ENCODE data around the gene GNS. TPM values are rescaled to one million over a fixed set of nuclear protein-coding genes. Genes with fewer than 3 reads are reported as not detected.

The GNS gene
- total RNA-seq, 2 donors from 2014 or later = 18.9 to 43.7 TPM

GRCh38 chr12:64680235-64680634, 79.0 kb downstream of the GNS start:
- no peak for DNase-seq (ENCODE audit: low spot score)
- ATAC-seq = no peak
- peaks cover 62 to 72% of the 10 kb centered on the region in 2 donors for H3K4me1 Mint-ChIP-seq (ENCODE audit: low read depth in 2 of 2)
- H3K36me3 Mint-ChIP-seq = peaks cover 6% of the 10 kb centered on the region
- H3K9me3 Mint-ChIP-seq = no peaks in the 10 kb centered on the region
- H3K4me3 Mint-ChIP-seq = peak overlapping the region; percentile 91
- H3K27me3 Mint-ChIP-seq = no peaks in the 10 kb centered on the region
- H3K27ac Mint-ChIP-seq = peak overlapping the region; percentile 83 to 93

DNA sequence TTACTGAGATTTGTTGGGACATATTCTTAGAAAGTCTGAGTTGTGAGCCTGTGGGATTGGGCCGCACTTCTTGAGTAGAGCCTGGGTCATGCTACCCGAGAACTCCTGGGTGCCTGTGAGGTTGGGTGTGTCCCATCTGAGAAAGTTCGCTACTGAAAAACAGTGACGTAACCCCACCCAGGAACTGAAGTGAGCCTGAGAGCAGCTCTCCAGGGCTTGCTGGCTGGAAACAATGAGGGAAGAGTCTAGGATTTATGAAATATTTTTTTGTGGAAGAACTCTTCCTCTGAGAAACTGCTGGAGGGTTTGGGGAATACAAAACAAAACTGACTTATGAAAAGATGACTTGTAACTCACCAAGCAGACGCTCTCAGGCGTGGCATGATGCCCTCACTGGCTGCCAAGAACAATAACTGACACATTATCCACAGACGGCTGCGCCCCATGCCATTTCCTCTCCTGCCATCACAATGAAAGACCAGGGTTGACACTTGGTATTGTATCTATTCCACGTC, 79.7 kb downstream of the GNS start:
- peak overlapping the region; percentile 83 to 93 for H3K27ac Mint-ChIP-seq
- H3K9me3 Mint-ChIP-seq = no peaks in the 10 kb centered on the region
- peaks cover 62 to 70% of the 10 kb centered on the region in 2 donors for H3K4me1 Mint-ChIP-seq (ENCODE audit: low read depth in 2 of 2)
- DNase-seq (ENCODE audit: low spot score) (no peak), ATAC-seq (peak; percentile 70 to 77)
- H3K27me3 Mint-ChIP-seq = no peaks in the 10 kb centered on the region
- H3K36me3 Mint-ChIP-seq = peaks cover 6% of the 10 kb centered on the region
- peak overlapping the region; percentile 91 for H3K4me3 Mint-ChIP-seq

- peaks cover 4% of the 10 kb centered on the region for H3K36me3 Mint-ChIP-seq
- H3K9me3 Mint-ChIP-seq = no peaks in the 10 kb centered on the region
- peak; percentile 47 to 48 for ATAC-seq
- peaks cover 64 to 72% of the 10 kb centered on the region in 2 donors for H3K4me1 Mint-ChIP-seq (ENCODE audit: low read depth in 2 of 2)
- peak overlapping the region in 1 of 2 donors; percentile 83 for H3K27ac Mint-ChIP-seq
- H3K27me3 Mint-ChIP-seq = no peaks in the 10 kb centered on the region
- DNase-seq (ENCODE audit: low spot score) = no peak
- H3K4me3 Mint-ChIP-seq = no peak overlapping the region
Observed at GRCh38 chr12:64678835-64679234, 80.4 kb downstream of the GNS start.

DNA sequence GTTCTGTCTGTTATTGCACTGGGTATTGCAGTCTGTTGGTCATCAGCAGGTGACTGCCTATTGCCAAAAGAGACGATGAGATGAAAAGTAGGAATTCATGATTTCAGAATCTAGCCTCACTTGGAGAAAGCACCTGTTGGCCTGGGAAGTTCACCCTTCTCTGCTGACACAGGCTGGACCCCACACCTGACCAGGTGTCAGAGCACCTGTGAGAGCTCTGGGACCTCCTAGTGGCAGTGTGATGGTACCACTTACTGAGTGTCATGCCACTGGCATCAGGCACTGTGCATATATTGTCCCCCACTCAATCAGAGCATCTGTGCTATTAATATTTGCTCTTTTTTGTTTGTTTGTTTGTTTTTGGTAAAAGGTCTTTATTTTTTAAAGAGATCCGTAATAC, 81.0 kb downstream of the GNS start:
- Mint-ChIP-seq H3K27me3 (no peaks in the 10 kb centered on the region), H3K27ac (peak overlapping the region; percentile 81 to 86), H3K36me3 (no peaks in the 10 kb centered on the region), H3K9me3 (no peaks in the 10 kb centered on the region), H3K4me1 (ENCODE audit: low read depth in 2 of 2) (peaks cover 64 to 72% of the 10 kb centered on the region in 2 donors), H3K4me3 (peak overlapping the region; percentile 34)
- DNase-seq (ENCODE audit: low spot score) = no peak
- ATAC-seq = no peak

GRCh38 chr12:64675795-64676194, 83.4 kb downstream of the GNS start:
- Mint-ChIP-seq H3K9me3 (no peaks in the 10 kb centered on the region), H3K4me3 (no peak overlapping the region), H3K27ac (peak overlapping the region; percentile 60 to 80), H3K36me3 (no peaks in the 10 kb centered on the region), H3K4me1 (ENCODE audit: low read depth in 2 of 2) (peaks cover 66 to 68% of the 10 kb centered on the region in 2 donors), H3K27me3 (no peaks in the 10 kb centered on the region)
- no peak for DNase-seq (ENCODE audit: low spot score)
- no peak for ATAC-seq

DNA sequence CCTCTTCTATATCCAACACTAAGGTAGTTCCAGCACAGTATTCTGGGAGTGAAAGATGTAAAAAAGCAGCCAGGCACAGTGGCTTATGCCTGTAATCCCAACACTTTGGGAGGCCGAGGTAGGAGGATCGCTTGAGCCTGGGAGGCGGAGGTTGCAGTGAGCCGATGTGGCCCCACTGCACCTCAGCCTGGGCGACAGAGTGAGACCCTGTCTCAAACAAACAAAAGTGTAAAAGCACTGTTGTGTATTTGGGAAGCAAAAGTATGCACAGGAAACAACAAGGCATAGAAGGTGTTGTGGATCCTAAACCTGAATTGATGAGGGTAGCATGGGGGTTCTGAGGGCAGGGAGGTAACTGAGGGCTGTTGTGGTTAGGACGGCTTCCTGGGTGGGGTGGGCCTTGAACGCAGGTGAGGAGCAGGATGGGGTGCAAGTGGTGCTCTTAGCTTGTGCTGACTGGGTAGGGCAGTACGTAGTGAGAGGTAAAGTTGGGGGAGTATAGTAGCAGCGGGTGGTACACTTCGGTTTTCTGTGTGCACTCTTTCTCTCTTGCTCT, 84.8 kb downstream of the GNS start:
- peak overlapping the region; percentile 31 for H3K4me3 Mint-ChIP-seq
- H3K4me1 Mint-ChIP-seq (ENCODE audit: low read depth in 2 of 2) = peaks cover 67 to 73% of the 10 kb centered on the region in 2 donors
- ATAC-seq (peak in 1 of 2 donors; percentile 3), DNase-seq (ENCODE audit: low spot score) (no peak)
- no peaks in the 10 kb centered on the region for H3K9me3 Mint-ChIP-seq
- peak overlapping the region; percentile 85 to 98 for H3K27ac Mint-ChIP-seq
- H3K36me3 Mint-ChIP-seq = no peaks in the 10 kb centered on the region
- no peaks in the 10 kb centered on the region for H3K27me3 Mint-ChIP-seq

DNA sequence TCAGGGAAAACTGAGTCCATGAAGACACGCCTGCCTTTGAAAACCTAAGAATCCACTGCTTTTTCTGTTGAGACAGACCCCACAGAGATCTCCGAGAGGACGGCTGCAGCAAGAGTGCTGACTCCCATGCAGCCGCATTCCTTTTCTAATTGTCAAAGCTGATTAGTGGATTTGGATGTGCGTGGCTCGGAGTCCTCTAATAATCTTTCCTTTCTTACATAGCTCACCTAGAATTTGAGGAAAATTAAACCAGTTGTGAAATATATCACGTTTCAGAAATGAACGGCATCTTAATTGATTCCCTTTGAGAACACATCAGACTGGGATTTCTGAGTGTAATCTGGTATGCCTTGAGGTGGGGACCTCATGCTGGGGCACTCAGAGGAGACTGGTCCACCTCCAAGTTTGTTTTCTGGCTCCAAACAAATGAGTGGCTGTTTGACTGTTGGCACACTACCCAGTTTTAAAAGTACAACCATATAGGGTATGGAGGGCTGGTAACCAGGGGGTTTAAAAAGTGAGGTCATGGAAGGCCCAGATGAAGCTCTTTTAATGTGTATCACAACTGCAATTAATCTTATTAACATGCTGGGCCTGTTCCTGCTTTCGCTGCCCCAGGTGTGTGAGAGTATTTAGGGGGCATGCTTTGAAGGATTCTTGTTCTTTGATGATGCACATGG, 85.6 kb downstream of the GNS start:
- H3K27ac Mint-ChIP-seq = peak overlapping the region; percentile 85 to 98

GRCh38 chr12:64672925-64673409, 86.2 kb downstream of the GNS start:
- Mint-ChIP-seq H3K9me3 (no peaks in the 10 kb centered on the region), H3K4me3 (peak overlapping the region; percentile 69), H3K27me3 (no peaks in the 10 kb centered on the region), H3K27ac (peak overlapping the region; percentile 85 to 98), H3K4me1 (ENCODE audit: low read depth in 2 of 2) (peaks cover 77 to 81% of the 10 kb centered on the region in 2 donors), H3K36me3 (no peaks in the 10 kb centered on the region)
- no peak for DNase-seq (ENCODE audit: low spot score)
- no peak for ATAC-seq

More for the DNA sequence above, 85.6 kb downstream of the GNS start:
- H3K36me3 Mint-ChIP-seq = no peaks in the 10 kb centered on the region
- H3K4me1 Mint-ChIP-seq (ENCODE audit: low read depth in 2 of 2) = peaks cover 74 to 78% of the 10 kb centered on the region in 2 donors
- peak overlapping the region; percentile 69 for H3K4me3 Mint-ChIP-seq
- no peak for DNase-seq (ENCODE audit: low spot score)
- ATAC-seq = no peak
- H3K27me3 Mint-ChIP-seq = no peaks in the 10 kb centered on the region
- no peaks in the 10 kb centered on the region for H3K9me3 Mint-ChIP-seq

GRCh38 chr12:64671681-64672080, 87.5 kb downstream of the GNS start:
- no peak for ATAC-seq
- peaks cover 78 to 81% of the 10 kb centered on the region in 2 donors for H3K4me1 Mint-ChIP-seq (ENCODE audit: low read depth in 2 of 2)
- peak overlapping the region; percentile 82 for H3K4me3 Mint-ChIP-seq
- H3K9me3 Mint-ChIP-seq = no peaks in the 10 kb centered on the region
- no peaks in the 10 kb centered on the region for H3K36me3 Mint-ChIP-seq
- no peaks in the 10 kb centered on the region for H3K27me3 Mint-ChIP-seq
- no peak for DNase-seq (ENCODE audit: low spot score)
- H3K27ac Mint-ChIP-seq = peak overlapping the region; percentile 87 to 98

- Mint-ChIP-seq H3K4me1 (ENCODE audit: low read depth in 2 of 2) (peaks cover 84 to 86% of the 10 kb centered on the region in 2 donors), H3K9me3 (no peaks in the 10 kb centered on the region), H3K36me3 (no peaks in the 10 kb centered on the region), H3K27me3 (no peaks in the 10 kb centered on the region), H3K27ac (peak overlapping the region; percentile 87 to 98), H3K4me3 (peak overlapping the region; percentile 82)
- ATAC-seq = peak; percentile 29 to 60
- DNase-seq (ENCODE audit: low spot score) = no peak
Observed at GRCh38 chr12:64670919-64671639, 88.1 kb downstream of the GNS start.

DNA sequence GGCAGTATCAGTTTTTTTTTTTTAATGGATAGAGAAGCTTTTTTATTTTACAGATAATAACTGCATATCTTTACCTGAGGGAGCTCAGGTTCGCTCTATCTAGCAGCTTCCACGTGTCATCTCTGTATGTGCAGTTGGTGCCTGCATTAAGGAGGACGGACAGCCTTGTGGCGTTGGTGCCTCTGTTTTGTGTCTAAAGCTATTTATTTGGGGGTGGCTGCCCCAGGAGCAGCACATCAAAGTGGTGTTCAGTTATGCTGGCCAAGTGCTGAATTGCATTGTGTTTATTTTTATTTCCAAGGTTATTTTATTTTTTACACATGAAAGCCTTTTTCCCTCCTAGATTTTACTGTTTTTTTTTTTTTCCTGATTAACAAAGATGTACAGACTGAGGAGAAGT, 89.2 kb downstream of the GNS start:
- Mint-ChIP-seq H3K27me3 (no peaks in the 10 kb centered on the region), H3K4me3 (peak overlapping the region; percentile 82), H3K9me3 (no peaks in the 10 kb centered on the region), H3K4me1 (ENCODE audit: low read depth in 2 of 2) (peaks cover 84 to 87% of the 10 kb centered on the region in 2 donors), H3K36me3 (no peaks in the 10 kb centered on the region), H3K27ac (peak overlapping the region; percentile 87 to 98)
- no peak for ATAC-seq
- no peak for DNase-seq (ENCODE audit: low spot score)

GRCh38 chr12:64669270-64669842, 89.8 kb downstream of the GNS start:
- H3K36me3 Mint-ChIP-seq = no peaks in the 10 kb centered on the region
- peak overlapping the region; percentile 82 for H3K4me3 Mint-ChIP-seq
- DNase-seq (ENCODE audit: low spot score) (peak; percentile 67), ATAC-seq (peak; percentile 93 to 95)
- H3K27me3 Mint-ChIP-seq = no peaks in the 10 kb centered on the region
- peaks cover 81 to 85% of the 10 kb centered on the region in 2 donors for H3K4me1 Mint-ChIP-seq (ENCODE audit: low read depth in 2 of 2)
- no peaks in the 10 kb centered on the region for H3K9me3 Mint-ChIP-seq
- peak overlapping the region; percentile 87 to 98 for H3K27ac Mint-ChIP-seq

DNA sequence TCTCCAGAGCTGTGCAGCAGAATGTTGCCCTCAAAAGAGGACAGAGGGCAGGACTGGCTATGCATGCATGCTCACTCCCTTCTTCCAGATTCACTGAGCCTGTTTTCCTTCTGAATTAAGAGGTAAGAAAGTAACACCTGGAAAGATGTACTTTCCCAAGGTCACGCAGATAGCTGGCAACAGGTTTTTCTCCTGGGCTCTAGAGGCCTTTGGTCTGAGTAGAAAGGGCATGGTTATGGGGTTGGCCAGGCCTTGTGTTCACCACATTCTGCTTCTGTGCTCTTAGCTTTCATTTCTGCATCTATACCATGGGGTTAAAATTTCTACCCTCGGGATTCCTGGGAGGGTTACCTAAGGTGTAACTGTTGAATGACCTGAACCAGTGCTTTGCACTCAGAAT, 91.4 kb downstream of the GNS start:
- peaks cover 69 to 76% of the 10 kb centered on the region in 2 donors for H3K4me1 Mint-ChIP-seq (ENCODE audit: low read depth in 2 of 2)

More for the DNA sequence above, 91.4 kb downstream of the GNS start:
- no peak for ATAC-seq
- no peak for DNase-seq (ENCODE audit: low spot score)
- Mint-ChIP-seq H3K27me3 (no peaks in the 10 kb centered on the region), H3K36me3 (no peaks in the 10 kb centered on the region), H3K9me3 (no peaks in the 10 kb centered on the region), H3K4me3 (peak overlapping the region; percentile 82), H3K27ac (peak overlapping the region; percentile 87 to 98)
